OCI-LY1 (cell line): ENCODE results near the gene GPR68.

Experiments used
- H2AFZ ChIP-seq: fragments of 200-600 bp; sonication (generic), shearing (Covaris generic); 2 replicates; pipeline ENCODE4 v1.6.0; 2014; ENCODE audit warnings: antibody characterized with exemption, mild to moderate bottlenecking, low read length
- H3F3A ChIP-seq: fragments of 200-600 bp; sonication (generic), shearing (Covaris generic); 2 replicates; pipeline ENCODE4 v1.6.0; 2014; ENCODE audit warnings: mild to moderate bottlenecking, antibody characterized with exemption, low read length, moderate library complexity; ENCODE audit not compliant: insufficient read depth
- H3K27ac ChIP-seq: fragments of 200-600 bp; sonication (generic); 2 replicates; pipeline ENCODE4 v1.5.1; 2014; ENCODE audit warnings: low read length, mixed run types, mild to moderate bottlenecking, low read depth; ENCODE audit not compliant: poor library complexity, severe bottlenecking
- H3K27me3 ChIP-seq: fragments of 200-600 bp; sonication (generic); 2 replicates; pipeline ENCODE4 v1.6.0; 2014; ENCODE audit warnings: antibody characterized with exemption, mild to moderate bottlenecking, low read length, moderate library complexity; ENCODE audit not compliant: insufficient read depth
- H3K36me3 ChIP-seq: fragments of 200-600 bp; sonication (generic); 2 replicates; pipeline ENCODE4 v1.6.1; 2014; ENCODE audit warnings: mild to moderate bottlenecking, antibody characterized with exemption, low read length, moderate library complexity, mixed read lengths; ENCODE audit not compliant: insufficient read depth
- H3K4me1 ChIP-seq: fragments of 200-600 bp; sonication (generic); 2 replicates; pipeline ENCODE4 v1.5.1; 2014; ENCODE audit warnings: mild to moderate bottlenecking, low read length, moderate library complexity; ENCODE audit not compliant: insufficient read depth, severe bottlenecking
- H3K4me2 ChIP-seq: fragments of 200-600 bp; sonication (generic), shearing (Covaris generic); 2 replicates; pipeline ENCODE4 v1.6.1; 2014; ENCODE audit warnings: low read length
- H3K4me3 ChIP-seq: fragments of 200-600 bp; sonication (generic); 2 replicates; pipeline ENCODE4 v1.5.1; 2014; ENCODE audit warnings: low read length, low read depth, mild to moderate bottlenecking, mixed read lengths; ENCODE audit not compliant: poor library complexity, severe bottlenecking
- H3K79me2 ChIP-seq: fragments of 200-600 bp; shearing (Covaris generic); 2 replicates; pipeline ENCODE4 v1.6.1; 2016; ENCODE audit warnings: mixed run types, low read length, mixed read lengths; ENCODE audit not compliant: insufficient read depth
- H3K9ac ChIP-seq: fragments of 200-600 bp; sonication (generic), shearing (Covaris generic); 2 replicates; pipeline ENCODE4 v1.6.1; 2014; ENCODE audit warnings: mild to moderate bottlenecking, low read length, mixed read lengths
- H3K9me2 ChIP-seq: fragments of 200-600 bp; sonication (generic), shearing (Covaris generic); 2 replicates; pipeline ENCODE4 v1.6.1; 2014; ENCODE audit warnings: low read depth, mild to moderate bottlenecking, low read length, mixed read lengths
- H3K9me3 ChIP-seq: fragments of 200-600 bp; shearing (Covaris generic); 2 replicates; pipeline ENCODE4 v1.6.1; 2014; ENCODE audit warnings: low read length, mixed read lengths
- H4K20me1 ChIP-seq: fragments of 200-600 bp; sonication (generic), shearing (Covaris generic); 2 replicates; pipeline ENCODE4 v1.6.0; 2016; ENCODE audit warnings: mild to moderate bottlenecking, low read length; ENCODE audit not compliant: insufficient read depth
- CTCF ChIP-seq: fragments of 200-600 bp; sonication (generic), shearing (Covaris generic); IDR thresholded peaks from 2 replicates; pipeline ENCODE4 v1.5.1; 2017; ENCODE audit warnings: mild to moderate bottlenecking, antibody characterized with exemption, low read length, moderate library complexity, mixed read lengths
- EZH2 ChIP-seq: fragments of 200-600 bp; sonication (generic), shearing (Covaris generic); IDR thresholded peaks from 2 replicates; pipeline ENCODE4 v1.8.0; 2017; ENCODE audit warnings: borderline replicate concordance, mixed run types, mild to moderate bottlenecking, antibody characterized with exemption, low read length, moderate library complexity, mixed read lengths

Gene GPR68

GRCh38 chr14:91221270-91221669, 23.2 kb downstream of the GPR68 start:
- no peaks in the 10 kb centered on the region for H3K9me3 ChIP-seq
- H3K4me2 ChIP-seq = no peak overlapping the region
- H3K36me3 ChIP-seq = peaks cover 14% of the 10 kb centered on the region
- no peak overlapping the region for H3K4me3 ChIP-seq
- no peaks in the 10 kb centered on the region for H3K4me1 ChIP-seq
- no peak overlapping the region for H3K27ac ChIP-seq
- H3K9me2 ChIP-seq = no peaks in the 10 kb centered on the region
- no peak overlapping the region for H2AFZ ChIP-seq
- no peaks in the 10 kb centered on the region for H3K79me2 ChIP-seq
- no peaks in the 10 kb centered on the region for H3K27me3 ChIP-seq
- H3F3A ChIP-seq = no peaks in the 10 kb centered on the region
- H4K20me1 ChIP-seq = no peaks in the 10 kb centered on the region
- no peak overlapping the region for H3K9ac ChIP-seq
- TF ChIP-seq EZH2 = no peak
- TF ChIP-seq CTCF = no peak

- Histone ChIP-seq H4K20me1 (no peaks in the 10 kb centered on the region), H3F3A (no peaks in the 10 kb centered on the region), H3K9me2 (no peaks in the 10 kb centered on the region), H3K4me1 (no peaks in the 10 kb centered on the region), H3K4me2 (no peak overlapping the region), H3K4me3 (no peak overlapping the region), H3K36me3 (peaks cover 21% of the 10 kb centered on the region), H3K9ac (no peak overlapping the region), H3K9me3 (no peaks in the 10 kb centered on the region), H3K27me3 (no peaks in the 10 kb centered on the region), H3K79me2 (no peaks in the 10 kb centered on the region), H3K27ac (no peak overlapping the region), H2AFZ (no peak overlapping the region)
- TF ChIP-seq EZH2 = no peak
- no peak for TF ChIP-seq CTCF
Measured at GRCh38 chr14:91220581-91221000, 23.9 kb downstream of the GPR68 start.

- no peak for TF ChIP-seq CTCF
- no peak for TF ChIP-seq EZH2
Measured at GRCh38 chr14:91219517-91220389, 24.8 kb downstream of the GPR68 start.

More at GRCh38 chr14:91219517-91220389, 24.8 kb downstream of the GPR68 start:
- no peaks in the 10 kb centered on the region for H3K79me2 ChIP-seq
- H3K36me3 ChIP-seq = peaks cover 22% of the 10 kb centered on the region
- no peaks in the 10 kb centered on the region for H3K9me3 ChIP-seq
- no peaks in the 10 kb centered on the region for H3F3A ChIP-seq
- H3K9ac ChIP-seq = no peak overlapping the region
- H2AFZ ChIP-seq = no peak overlapping the region
- H3K4me2 ChIP-seq = no peak overlapping the region
- no peak overlapping the region for H3K27ac ChIP-seq
- H3K4me1 ChIP-seq = no peaks in the 10 kb centered on the region
- no peak overlapping the region for H3K4me3 ChIP-seq
- H3K9me2 ChIP-seq = no peaks in the 10 kb centered on the region
- H3K27me3 ChIP-seq = no peaks in the 10 kb centered on the region
- no peaks in the 10 kb centered on the region for H4K20me1 ChIP-seq
